CD14-positive monocyte (primary cell): ENCODE data around the gene CD248. TPM values are rescaled to one million over a fixed set of nuclear protein-coding genes. Genes with fewer than 3 reads are reported as not detected.

Experiments
- DNase-seq, 3 donors: peaks; one replicate each; pipeline ENCODE4 v3.0.0-alpha.2; 2011 to 2022
- H2AFZ ChIP-seq: 2 replicates; pipeline ENCODE4 v1.6.0; 2012; ENCODE audit warnings: mild to moderate bottlenecking, low read depth, low read length, inconsistent platforms; ENCODE audit not compliant: insufficient read depth, poor library complexity, severe bottlenecking
- H3K27ac ChIP-seq, 2 donors: 1 replicate in 1 of 2; 2 replicates in 1 of 2; pipeline ENCODE4 v1.5.1; 2012 to 2013; ENCODE audit warnings: low read length in 2 of 2, control low read depth in 1 of 2, inconsistent platforms in 1 of 2, low read depth in 1 of 2, mild to moderate bottlenecking in 1 of 2
- H3K27me3 ChIP-seq, 2 donors: one replicate each; pipeline versions ENCODE4 v1.6.0 to v1.6.1; 2011 to 2013; ENCODE audit warnings: low read length in 2 of 2; ENCODE audit not compliant: control insufficient read depth in 2 of 2, insufficient read depth in 2 of 2
- H3K36me3 ChIP-seq, 2 donors: replicated peaks in 1 of 2; 1 replicate in 1 of 2; 2 replicates in 1 of 2; pipeline versions ENCODE4 v1.5.1 to v1.6.1; 2012 to 2013; ENCODE audit warnings: low read length in 2 of 2, control low read depth in 1 of 2, inconsistent platforms in 1 of 2, mild to moderate bottlenecking in 1 of 2; ENCODE audit not compliant: insufficient read depth in 2 of 2, control insufficient read depth in 1 of 2
- H3K4me1 ChIP-seq, 2 donors: 1 replicate in 1 of 2; 2 replicates in 1 of 2; pipeline versions ENCODE4 v1.5.1 to v1.6.1; 2012 to 2013; ENCODE audit warnings: low read length in 2 of 2, control low read depth in 1 of 2, inconsistent platforms in 1 of 2, mild to moderate bottlenecking in 1 of 2, moderate library complexity in 1 of 2; ENCODE audit not compliant: insufficient read depth in 2 of 2, control insufficient read depth in 1 of 2
- H3K4me2 ChIP-seq: replicated peaks from 2 replicates; pipeline ENCODE3; 2012; ENCODE audit warnings: low read length, moderate library complexity, mild to moderate bottlenecking; ENCODE audit not compliant: poor library complexity, severe bottlenecking; ENCODE audit errors: extremely low read depth
- H3K4me3 ChIP-seq, 3 experiments: fragments of 200-600 bp in 1 of 3; sonication (generic) in 1 of 3; replicated peaks in 1 of 3; 1 replicate in 2 of 3; 2 replicates in 1 of 3; pipeline ENCODE4 v1.5.1; 2011 to 2013; ENCODE audit warnings: low read length in 3 of 3, mild to moderate bottlenecking in 3 of 3, control low read depth in 2 of 3, low read depth in 2 of 3, inconsistent platforms in 1 of 3, moderate library complexity in 1 of 3
- H3K79me2 ChIP-seq: 2 replicates; pipeline ENCODE4 v1.6.0; 2012; ENCODE audit warnings: mild to moderate bottlenecking, control low read depth, inconsistent platforms, low read length, moderate library complexity; ENCODE audit not compliant: insufficient read depth
- H3K9ac ChIP-seq: 2 replicates; pipeline ENCODE4 v1.6.0; 2017; ENCODE audit warnings: low read length, mild to moderate bottlenecking; ENCODE audit not compliant: insufficient read depth, poor library complexity, severe bottlenecking
- H3K9me3 ChIP-seq, 2 donors: replicated peaks in 1 of 2; 1 replicate in 1 of 2; 2 replicates in 1 of 2; pipeline versions ENCODE4 v1.5.1 to v1.6.1; 2012 to 2013; ENCODE audit warnings: low read length in 2 of 2, control low read depth in 1 of 2; ENCODE audit not compliant: control insufficient read depth in 1 of 2, insufficient read depth in 1 of 2
- H4K20me1 ChIP-seq: 2 replicates; pipeline ENCODE4 v1.6.0; 2012; ENCODE audit warnings: mild to moderate bottlenecking, low read length, control low read depth, moderate library complexity; ENCODE audit not compliant: insufficient read depth
- H3K27ac Mint-ChIP-seq, 7 donors: one replicate each; pipeline ENCODE4 v1.8.0; 2020; ENCODE audit warnings: mild to moderate bottlenecking in 7 of 7, mixed read lengths in 7 of 7, moderate library complexity in 6 of 7, inconsistent platforms in 2 of 7
- H3K27me3 Mint-ChIP-seq, 3 donors: one replicate each; pipeline ENCODE4 v1.8.0; 2021 to 2022; ENCODE audit warnings: low read depth in 3 of 3, mild to moderate bottlenecking in 3 of 3, mixed read lengths in 3 of 3, moderate library complexity in 3 of 3, inconsistent platforms in 1 of 3
- H3K36me3 Mint-ChIP-seq, 2 donors: one replicate each; pipeline ENCODE4 v1.8.0; 2020; ENCODE audit warnings: mixed read lengths in 2 of 2, inconsistent platforms in 1 of 2, mild to moderate bottlenecking in 1 of 2
- H3K4me1 Mint-ChIP-seq: one replicate; pipeline ENCODE4 v1.8.0; 2020; ENCODE audit warnings: mild to moderate bottlenecking, mixed read lengths
- H3K4me3 Mint-ChIP-seq, 2 donors: one replicate each; pipeline ENCODE4 v1.8.0; 2020; ENCODE audit warnings: mild to moderate bottlenecking in 2 of 2, mixed read lengths in 2 of 2, moderate library complexity in 1 of 2
- H3K9me3 Mint-ChIP-seq, 7 donors: one replicate each; pipeline ENCODE4 v1.8.0; 2020 to 2022; ENCODE audit warnings: mixed read lengths in 7 of 7, mild to moderate bottlenecking in 6 of 7, moderate library complexity in 6 of 7, inconsistent platforms in 2 of 7
- CTCF ChIP-seq: fragments of 200-600 bp; IDR thresholded peaks from one replicate; pipeline ENCODE4 v1.8.0; 2022; ENCODE audit warnings: antibody characterized with exemption, mild to moderate bottlenecking
- WGBS: methylation state at CpG from one replicate; pipeline ENCODE4 v1.1.5; 2013; ENCODE audit warnings: missing lambda C conversion rate; ENCODE audit not compliant: insufficient coverage; 5-methylcytosine and 5-hydroxymethylcytosine counted together
- intact Hi-C, 2 donors: fragments of 100-400 bp; cut with micrococcal nuclease; formaldehyde crosslinking; loops; one replicate each; pipeline versions ENCODE4 v1.15.0 to v1.15.1; 2023
- polyA plus RNA-seq, 3 donors: library from polyadenylated mRNA; depleted of rRNA in 1 of 3; unstranded in 2 of 3; stranded (reverse) in 1 of 3; fragments of 300-500 nt in 2 of 3; fragments of >200 nt in 1 of 3; fragmentation: Illumina TruSeq in 2 of 3; gene quantifications; 1 replicate in 2 of 3; 2 replicates in 1 of 3; pipeline ENCODE4 v1.2.3, GENCODE V29; 2012 to 2021

CD248 gene
- polyA plus RNA-seq, 3 donors, result 0.05 to 0.13 TPM; not detected in 1

GRCh38 chr11:66363187-66363601 is 46.4 kb upstream of the CD248 start:
- no peaks in the 10 kb centered on the region for H3K4me1 Mint-ChIP-seq
- H3K4me2 ChIP-seq, result no peak overlapping the region
- no peaks in the 10 kb centered on the region for H3K36me3 Mint-ChIP-seq
- H2AFZ ChIP-seq, result no peak overlapping the region
- no peak overlapping the region for H3K9ac ChIP-seq
- no peaks in the 10 kb centered on the region for H3K79me2 ChIP-seq
- H3K27ac ChIP-seq, result no peak overlapping the region
- no peak for TF ChIP-seq CTCF
- H3K27me3 ChIP-seq, result no peaks in the 10 kb centered on the region
- H3K4me3 ChIP-seq, result no peak overlapping the region
- over 99% methylated on average over 11 of the region's 14 CpGs for WGBS
- H3K9me3 Mint-ChIP-seq, result peaks cover 0 to 1% (median 0%) of the 10 kb centered on the region in 7 donors
- H3K9me3 ChIP-seq, result no peaks in the 10 kb centered on the region
- no peaks in the 10 kb centered on the region for H3K36me3 ChIP-seq
- H4K20me1 ChIP-seq, result no peaks in the 10 kb centered on the region
- H3K27me3 Mint-ChIP-seq, result peaks cover 0 to 9% (median 6%) of the 10 kb centered on the region in 3 donors
- H3K4me1 ChIP-seq, result no peaks in the 10 kb centered on the region
- intact Hi-C loops, result no loop called here
- no peak for DNase-seq
- no peak overlapping the region for H3K4me3 Mint-ChIP-seq
- H3K27ac Mint-ChIP-seq, result no peak overlapping the region

- Histone ChIP-seq H3K79me2 (no peaks in the 10 kb centered on the region), H3K4me2 (no peak overlapping the region), H3K9me3 (no peaks in the 10 kb centered on the region), H3K36me3 (no peaks in the 10 kb centered on the region), H4K20me1 (no peaks in the 10 kb centered on the region), H3K27ac (no peak overlapping the region), H2AFZ (no peak overlapping the region), H3K27me3 (no peaks in the 10 kb centered on the region), H3K4me1 (no peaks in the 10 kb centered on the region), H3K9ac (no peak overlapping the region), H3K4me3 (no peak overlapping the region)
- H3K4me1 Mint-ChIP-seq, result no peaks in the 10 kb centered on the region
- H3K4me3 Mint-ChIP-seq, result no peak overlapping the region
- H3K36me3 Mint-ChIP-seq, result no peaks in the 10 kb centered on the region
- H3K9me3 Mint-ChIP-seq, result peaks cover 0 to 1% (median 0%) of the 10 kb centered on the region in 7 donors
- TF ChIP-seq CTCF, result no peak
- DNase-seq, result peak in 1 of 3 donors; percentile 1
- no peak overlapping the region for H3K27ac Mint-ChIP-seq
- 96% methylated on average over 3 of the region's 9 CpGs for WGBS
- peaks cover 0 to 9% (median 4%) of the 10 kb centered on the region in 3 donors for H3K27me3 Mint-ChIP-seq
- intact Hi-C loops, result no loop called here
These were observed 45.8 kb upstream of the CD248 start for GRCh38 chr11:66362481-66363147.
